Uterus (tissue), 2 donors: ENCODE measurements around the gene CD2BP2.

Source experiments
- POLR2A ChIP-seq, 2 donors: fragments of 450-650 bp; IDR thresholded peaks; one replicate each; pipeline ENCODE4 v1.6.1; 2016; ENCODE audit warnings: antibody characterized with exemption in 2 of 2, mild to moderate bottlenecking in 1 of 2, moderate library complexity in 1 of 2
- TF ChIP-seq, protein P1 (sequence below), 4 experiments: fragments of 200-600 bp in 2 of 4; fragments of 450-650 bp in 2 of 4; sonication (generic) in 2 of 4; IDR thresholded peaks; one replicate each; pipeline ENCODE4 v1.5.1; 2016 to 2019; ENCODE audit warnings: antibody characterized with exemption in 4 of 4, mild to moderate bottlenecking in 2 of 4, moderate library complexity in 1 of 4

DNA sequence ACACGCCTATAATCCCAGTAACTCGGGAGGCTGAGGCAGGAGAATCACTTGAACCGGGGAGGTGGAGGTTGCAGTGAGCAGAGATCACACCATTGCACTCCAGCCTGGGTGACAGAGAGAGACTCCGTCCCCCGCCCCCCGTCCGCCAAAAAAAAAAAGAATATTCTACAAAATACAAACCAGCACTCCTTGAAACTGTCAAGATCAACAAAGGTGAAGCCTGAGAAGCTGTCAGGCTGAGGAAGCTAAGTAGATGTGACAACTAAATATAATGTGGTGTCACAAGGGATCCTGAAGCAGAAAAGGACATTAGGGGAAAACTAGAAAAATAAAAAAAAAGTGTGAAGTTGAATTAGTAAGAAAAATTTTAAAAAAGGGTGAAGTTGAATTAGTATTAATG, 6.2 kb downstream of the CD2BP2 start:
- TF ChIP-seq, protein P1, sequence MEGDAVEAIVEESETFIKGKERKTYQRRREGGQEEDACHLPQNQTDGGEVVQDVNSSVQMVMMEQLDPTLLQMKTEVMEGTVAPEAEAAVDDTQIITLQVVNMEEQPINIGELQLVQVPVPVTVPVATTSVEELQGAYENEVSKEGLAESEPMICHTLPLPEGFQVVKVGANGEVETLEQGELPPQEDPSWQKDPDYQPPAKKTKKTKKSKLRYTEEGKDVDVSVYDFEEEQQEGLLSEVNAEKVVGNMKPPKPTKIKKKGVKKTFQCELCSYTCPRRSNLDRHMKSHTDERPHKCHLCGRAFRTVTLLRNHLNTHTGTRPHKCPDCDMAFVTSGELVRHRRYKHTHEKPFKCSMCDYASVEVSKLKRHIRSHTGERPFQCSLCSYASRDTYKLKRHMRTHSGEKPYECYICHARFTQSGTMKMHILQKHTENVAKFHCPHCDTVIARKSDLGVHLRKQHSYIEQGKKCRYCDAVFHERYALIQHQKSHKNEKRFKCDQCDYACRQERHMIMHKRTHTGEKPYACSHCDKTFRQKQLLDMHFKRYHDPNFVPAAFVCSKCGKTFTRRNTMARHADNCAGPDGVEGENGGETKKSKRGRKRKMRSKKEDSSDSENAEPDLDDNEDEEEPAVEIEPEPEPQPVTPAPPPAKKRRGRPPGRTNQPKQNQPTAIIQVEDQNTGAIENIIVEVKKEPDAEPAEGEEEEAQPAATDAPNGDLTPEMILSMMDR (IDR thresholded peaks at IDR 0.05) = no peak
- no peak for TF ChIP-seq POLR2A (IDR thresholded peaks at IDR 0.05)
